Cerebellar nuclear complex (tissue), 1 donor: Measurements from ENCODE around the gene DRD1.
"Not testable (repeated sequence)": the region's sequence is repeated elsewhere in the genome, so short reads cannot be mapped to it uniquely, and the experiment has no call there.

Experiments used
- DNase-seq, 2 experiments: peaks; one replicate each; lab custom pipeline; 2025; lab: John Stamatoyannopoulos, UW

DRD1 gene

DNA sequence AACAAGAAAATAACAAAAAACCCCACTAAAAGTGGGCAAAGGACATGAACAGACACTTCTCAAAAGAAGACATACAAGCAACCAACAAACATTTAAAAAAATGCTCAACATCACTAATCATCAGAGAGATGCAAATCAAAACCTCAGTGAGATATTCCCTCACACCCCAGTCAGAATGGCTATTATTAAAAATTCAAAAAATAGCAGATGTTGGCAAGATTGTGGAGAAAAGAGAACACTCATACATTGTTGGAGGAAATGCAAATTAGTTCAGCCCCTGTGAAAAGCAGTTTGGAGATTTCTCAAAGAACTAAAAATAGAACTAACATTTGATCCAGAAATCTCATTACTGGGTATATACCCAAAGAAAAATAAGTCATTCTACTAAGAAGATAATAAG is 19.4 kb downstream of the DRD1 start:
- DNase-seq, result not testable (repeated sequence)

DNA sequence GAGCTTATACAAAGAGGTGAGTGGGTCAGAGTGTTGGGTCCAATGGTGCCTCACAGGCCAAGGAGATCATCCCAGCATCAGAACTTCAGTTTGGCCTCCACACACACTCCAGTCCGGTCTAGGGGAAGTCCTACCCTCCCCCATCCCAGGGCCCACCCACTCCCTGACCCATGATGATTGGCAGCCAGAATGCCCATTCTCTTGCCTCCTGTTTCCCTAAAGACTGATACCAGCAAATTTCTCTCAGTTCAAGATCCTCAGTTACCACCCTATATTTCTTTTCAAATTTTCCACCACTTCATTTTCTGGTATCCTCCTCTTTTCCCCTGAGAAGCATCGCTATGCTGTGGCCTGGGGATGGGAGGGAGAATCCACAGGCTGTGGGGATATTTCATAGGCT is 21.9 kb downstream of the DRD1 start:
- DNase-seq, result no peak

DNA sequence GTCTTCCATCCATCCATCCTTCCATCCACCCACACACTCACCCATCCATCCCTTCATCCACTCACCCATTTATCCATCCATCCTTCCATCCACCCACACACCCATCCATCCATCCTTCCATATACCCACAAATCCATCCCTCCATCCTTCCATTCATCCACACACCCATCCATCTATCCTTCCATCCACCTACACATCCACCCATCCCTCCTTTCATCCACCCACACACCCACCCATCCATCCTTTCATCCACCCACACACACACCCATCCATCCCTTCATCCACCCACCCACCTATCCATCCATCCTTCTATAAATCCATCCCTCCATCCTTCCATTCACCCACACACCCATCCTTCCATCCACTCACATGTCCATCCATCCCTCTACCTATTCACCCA is 23.6 kb downstream of the DRD1 start:
- DNase-seq, result no peak

DNA sequence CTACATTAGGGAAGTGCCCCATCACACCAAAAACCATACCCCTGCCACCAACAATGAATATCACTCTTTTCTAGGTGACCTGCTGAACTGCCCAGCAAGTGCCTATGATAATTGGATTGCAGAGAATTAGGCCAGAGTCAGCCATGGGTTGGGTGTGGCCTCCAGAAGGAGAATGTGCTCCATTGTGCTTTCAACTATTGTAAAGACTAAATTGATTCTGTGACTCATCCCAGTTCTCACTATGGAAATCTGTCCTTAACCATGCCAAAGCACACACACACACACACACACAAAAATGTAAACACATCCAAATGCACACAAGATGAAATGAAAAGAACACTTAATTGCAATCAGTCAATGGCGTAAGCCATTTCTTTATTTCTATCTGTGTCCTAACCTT is 25.7 kb downstream of the DRD1 start:
- no peak for DNase-seq

DNA sequence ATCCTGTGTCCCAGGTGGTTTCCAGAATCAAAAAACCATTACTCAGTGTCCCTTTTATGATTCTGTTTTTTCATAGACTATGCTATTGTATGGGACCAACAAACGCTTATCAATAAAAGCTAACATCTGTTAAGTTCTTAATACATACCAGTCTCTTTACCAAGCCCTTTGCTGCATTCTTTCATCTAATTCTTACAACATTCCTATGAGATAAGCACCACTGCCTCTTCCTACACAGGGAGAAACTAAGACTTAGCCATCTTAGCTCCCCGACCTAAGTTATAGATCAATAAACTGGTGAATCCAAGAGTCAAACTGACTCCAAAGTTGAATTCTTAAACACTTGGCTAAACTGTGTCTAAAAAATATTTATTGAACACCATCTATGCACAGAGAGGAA is 26.6 kb downstream of the DRD1 start:
- DNase-seq, result no peak

DNA sequence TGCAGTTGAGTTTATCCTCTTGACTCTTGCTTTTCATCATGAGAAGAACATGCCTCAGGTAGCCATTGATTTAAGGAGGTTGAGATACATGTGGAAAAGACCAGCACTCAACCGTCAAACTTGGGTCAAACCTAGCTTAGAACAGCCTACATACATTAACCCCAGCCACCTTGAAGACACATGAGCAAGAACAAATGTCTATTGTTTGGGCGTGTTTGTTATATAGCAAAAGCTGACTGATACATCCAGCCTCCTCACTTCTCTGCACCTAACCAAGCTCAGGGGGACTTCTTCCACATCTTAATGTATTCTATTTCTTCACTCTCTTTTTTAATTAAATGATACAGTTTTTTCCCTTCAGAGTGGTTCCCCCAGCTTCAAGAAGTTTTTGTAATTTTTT is 28.7 kb downstream of the DRD1 start:
- no peak for DNase-seq

DNA sequence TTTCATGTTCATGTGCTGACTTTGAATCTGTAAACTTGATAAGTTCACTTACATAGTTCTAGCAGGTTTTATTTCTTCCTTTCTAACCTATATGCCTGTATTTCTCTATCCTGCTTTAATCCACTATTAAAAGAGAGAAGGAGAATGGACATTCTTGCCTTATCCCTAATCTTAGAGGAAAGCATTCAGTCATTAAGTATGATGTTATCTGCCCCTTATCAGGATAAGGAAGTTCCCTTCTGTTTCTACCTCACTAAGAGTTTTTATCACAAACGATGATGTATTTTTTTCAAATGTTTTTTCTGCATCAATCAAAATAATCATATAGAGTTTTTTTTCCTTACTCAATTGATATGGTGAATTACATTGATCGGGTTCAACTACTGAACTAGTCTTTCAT is 33.1 kb downstream of the DRD1 start:
- no peak for DNase-seq

DNA sequence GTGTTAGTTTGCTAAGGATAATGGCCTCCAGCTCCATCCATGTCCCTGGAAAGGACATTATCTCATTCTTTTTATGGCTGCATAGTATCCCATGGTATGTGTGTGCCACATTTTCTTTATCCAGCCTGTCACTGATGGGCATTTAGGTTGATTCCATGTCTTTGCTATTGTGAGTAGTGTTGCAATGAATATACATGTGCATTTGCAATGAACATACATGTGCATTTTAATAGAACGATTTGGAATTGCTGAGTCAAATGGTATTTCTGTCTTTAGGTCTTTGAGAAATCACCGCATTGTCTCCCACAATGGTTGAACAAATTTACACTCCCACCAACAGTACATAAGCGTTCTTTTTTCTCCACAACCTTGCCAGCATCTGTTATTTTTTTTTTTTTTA is 37.7 kb downstream of the DRD1 start:
- DNase-seq, result no peak

DNA sequence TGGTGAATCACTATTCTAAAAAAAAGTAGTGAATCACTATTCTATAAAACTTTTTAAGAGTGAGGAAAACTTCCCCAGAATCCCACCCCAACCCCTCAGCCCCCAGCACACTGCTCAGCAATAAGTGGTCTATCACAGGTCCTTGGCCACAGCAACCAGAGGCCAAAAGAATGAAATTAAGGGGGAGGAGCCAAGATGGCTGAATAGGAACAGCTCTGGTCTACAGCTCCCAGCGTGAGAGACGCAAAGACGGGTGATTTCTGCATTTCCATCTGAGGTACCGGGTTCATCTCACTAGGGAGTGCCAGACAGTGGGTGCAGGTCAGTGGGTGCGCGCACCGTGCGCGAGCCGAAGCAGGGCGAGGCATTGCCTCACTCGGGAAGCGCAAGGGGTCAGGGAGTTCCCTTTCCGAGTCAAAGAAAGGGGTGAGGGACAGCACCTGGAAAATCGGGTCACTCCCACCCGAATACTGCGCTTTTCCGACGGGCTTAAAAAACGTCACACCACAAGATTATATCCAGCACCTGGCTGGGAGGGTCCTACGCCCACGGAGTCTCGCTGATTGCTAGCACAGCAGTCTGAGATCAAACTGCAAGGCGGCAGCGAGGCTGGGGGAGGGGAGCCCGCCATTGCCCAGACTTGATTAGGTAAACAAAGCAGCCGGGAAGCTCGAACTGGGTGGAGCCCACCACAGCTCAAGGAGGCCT is 46.2 kb downstream of the DRD1 start:
- DNase-seq, result not testable (repeated sequence)

DNA sequence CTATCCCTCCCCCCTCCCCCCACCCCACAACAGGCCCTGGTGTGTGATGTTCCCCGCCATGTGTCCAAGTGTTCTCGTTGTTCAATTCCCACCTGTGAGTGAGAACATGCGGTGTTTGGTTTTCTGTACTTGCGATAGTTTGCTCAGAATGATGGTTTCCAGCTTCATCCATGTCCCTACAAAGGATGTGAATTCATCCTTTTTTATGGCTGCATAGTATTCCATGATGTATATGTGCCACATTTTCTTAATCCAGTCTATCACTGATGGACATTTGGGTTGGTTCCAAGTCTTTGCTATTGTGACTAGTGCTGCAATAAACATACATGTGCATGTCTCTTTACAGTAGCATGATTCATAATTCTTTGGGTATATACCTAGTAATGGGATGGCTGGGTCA is 48.6 kb downstream of the DRD1 start:
- not testable (repeated sequence) for DNase-seq

DNA sequence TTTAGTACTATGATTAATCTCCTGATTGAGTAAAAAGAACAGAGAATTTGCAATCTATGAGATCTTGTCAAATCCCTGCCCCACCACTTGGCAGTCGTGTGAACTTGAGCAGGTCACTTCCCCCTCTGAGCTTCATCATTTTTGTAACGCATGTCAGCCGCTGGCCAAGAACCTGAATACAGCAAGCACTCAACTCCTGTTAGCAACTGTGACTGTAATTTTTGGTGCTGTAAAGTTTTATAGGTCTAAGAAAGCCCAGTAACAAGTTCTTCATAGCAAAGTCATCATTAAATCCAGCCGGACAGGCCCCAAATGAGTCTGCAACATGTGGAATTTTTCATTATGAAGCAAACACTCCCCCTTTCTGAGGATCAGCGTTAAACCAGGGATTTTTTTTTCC is 49.4 kb downstream of the DRD1 start:
- DNase-seq, result no peak

DNA sequence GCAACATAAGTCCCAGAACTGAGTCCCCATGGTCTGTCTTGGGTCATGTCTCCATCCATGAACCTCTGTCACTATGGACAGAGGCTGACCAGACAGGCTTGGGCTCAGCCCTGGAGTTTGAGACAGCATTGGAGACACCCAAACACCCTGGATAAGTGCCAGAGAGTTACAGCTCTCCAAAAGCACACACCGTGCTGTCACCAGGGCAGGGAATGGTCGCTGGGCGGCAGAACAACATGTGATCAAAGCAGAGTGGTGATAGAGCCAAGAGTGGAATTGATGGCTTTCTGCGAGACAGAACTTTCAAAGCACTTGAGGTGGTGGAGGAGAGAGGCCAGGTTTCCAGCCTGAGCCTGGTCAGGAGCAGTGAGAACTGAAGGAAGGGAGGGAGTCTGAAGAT is 50.1 kb downstream of the DRD1 start:
- DNase-seq, result no peak

DNA sequence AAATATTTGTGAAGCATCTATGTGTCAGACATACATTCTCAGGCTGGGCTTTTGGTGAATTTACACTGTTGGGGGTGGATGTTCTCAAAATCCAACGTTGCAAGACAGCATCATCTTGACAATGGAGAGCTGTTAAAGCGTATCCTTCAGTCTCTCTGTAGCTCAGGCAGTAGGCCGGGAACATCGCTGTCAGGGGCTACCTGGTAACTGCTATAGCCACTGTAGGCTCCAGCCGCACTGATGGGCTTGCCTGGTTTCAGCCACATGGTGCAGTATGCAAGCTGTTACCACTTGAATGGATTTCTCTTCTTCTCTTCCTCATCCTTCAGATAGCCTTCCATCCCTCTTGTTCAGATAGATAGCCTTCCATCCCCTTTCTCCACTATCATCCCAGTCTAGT is 51.7 kb downstream of the DRD1 start:
- no peak for DNase-seq

DNA sequence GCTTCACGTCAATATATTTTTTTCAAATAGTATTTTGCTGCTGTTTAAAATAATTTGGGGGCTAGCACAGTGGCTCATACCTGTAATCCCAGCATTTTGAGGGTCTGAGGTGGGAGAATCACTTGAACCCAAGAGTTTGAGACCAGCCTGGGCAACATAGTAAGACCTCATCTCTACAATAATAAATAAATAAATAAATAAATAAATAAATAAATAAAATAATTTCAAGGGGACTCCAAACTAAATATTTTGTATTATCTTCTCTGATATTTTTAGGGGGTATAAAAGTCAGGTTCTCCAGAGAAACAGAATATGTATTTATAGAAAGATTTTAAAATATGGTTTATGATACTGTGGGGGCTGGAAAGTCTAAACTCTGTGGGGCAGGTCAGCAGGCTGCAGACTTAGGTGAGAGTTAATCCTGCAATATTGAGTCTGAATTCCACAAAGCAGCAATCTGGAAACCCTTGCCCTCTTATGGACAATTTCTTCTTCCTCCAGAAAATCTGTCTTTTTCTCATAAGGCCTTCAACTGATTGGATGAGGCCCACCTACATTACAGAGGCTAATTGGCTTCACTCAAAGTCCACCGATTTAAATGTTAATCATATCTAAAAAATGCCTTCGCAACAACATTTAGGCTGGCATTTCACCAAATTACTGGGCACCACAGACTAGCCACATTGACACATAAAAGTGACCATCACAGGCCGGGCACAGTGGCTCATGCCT is 53.5 kb downstream of the DRD1 start:
- no peak for DNase-seq
